Bone marrow (tissue), 2 donors: Measurements from ENCODE around the gene ADGRL3.
"Not testable (repeated sequence)": the region's sequence is repeated elsewhere in the genome, so short reads cannot be mapped to it uniquely, and the experiment has no call there.

ENCODE experiments used
- DNase-seq, 2 donors: peaks; one replicate each; lab custom pipeline; 2025; lab: John Stamatoyannopoulos, UW

ADGRL3 gene

DNA sequence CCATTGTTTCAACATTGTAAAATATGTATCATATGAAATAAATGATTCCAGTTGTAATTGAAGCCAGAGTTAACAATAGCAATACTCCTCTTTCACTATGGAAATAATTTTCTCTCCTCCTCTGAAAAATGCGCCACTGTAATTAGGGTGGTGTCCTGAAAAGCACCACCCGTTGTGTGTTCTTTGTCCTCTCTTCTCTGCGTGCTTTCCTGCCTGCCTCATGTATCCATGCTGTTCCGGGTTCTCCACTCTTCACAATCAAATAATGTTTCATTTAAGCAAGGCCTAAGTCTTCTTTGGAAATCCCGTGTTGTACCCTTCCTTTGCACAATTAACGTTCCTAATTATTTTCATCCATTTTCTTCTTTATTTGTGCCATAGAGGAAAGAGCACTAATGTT lies 293.3 kb downstream of the ADGRL3 start:
- DNase-seq: no peak

DNA sequence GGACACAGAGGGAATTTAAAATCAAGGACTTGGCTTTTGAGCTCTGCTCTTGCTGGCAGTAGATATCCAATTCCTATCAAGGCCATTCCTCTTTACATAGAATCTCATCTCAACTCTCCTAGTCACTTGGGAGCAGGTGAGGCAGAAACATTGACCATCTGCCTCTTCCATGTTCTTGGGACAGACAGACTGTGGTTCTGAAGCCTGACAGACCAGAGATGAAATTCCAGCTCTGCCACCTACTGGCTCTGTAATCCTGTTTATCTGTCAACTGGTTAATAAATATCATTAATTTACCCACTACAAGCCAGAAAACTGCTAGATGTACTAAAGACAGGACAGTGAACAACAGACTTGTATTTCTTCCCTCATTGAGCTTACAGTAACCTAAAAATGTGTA lies 300.8 kb downstream of the ADGRL3 start:
- no peak for DNase-seq

DNA sequence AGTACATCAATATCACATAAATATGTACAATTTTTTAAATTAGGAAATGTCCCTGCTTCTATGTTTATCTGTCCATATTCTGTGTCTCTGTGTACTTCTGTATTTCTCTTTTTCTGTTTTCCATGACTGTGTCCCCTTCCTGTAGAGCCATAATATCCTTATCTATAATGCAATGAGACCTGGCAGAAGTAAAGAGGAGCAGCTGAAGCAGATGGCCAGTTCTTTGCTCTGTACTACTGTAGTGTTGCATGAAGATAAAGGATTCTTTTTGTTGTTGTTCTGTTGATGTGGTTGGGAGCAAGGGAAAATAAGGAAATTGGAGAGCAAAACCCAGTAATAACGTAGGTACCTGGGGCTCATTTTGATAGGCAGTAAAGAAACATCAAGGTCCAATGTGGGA lies 301.7 kb downstream of the ADGRL3 start:
- no peak for DNase-seq

DNA sequence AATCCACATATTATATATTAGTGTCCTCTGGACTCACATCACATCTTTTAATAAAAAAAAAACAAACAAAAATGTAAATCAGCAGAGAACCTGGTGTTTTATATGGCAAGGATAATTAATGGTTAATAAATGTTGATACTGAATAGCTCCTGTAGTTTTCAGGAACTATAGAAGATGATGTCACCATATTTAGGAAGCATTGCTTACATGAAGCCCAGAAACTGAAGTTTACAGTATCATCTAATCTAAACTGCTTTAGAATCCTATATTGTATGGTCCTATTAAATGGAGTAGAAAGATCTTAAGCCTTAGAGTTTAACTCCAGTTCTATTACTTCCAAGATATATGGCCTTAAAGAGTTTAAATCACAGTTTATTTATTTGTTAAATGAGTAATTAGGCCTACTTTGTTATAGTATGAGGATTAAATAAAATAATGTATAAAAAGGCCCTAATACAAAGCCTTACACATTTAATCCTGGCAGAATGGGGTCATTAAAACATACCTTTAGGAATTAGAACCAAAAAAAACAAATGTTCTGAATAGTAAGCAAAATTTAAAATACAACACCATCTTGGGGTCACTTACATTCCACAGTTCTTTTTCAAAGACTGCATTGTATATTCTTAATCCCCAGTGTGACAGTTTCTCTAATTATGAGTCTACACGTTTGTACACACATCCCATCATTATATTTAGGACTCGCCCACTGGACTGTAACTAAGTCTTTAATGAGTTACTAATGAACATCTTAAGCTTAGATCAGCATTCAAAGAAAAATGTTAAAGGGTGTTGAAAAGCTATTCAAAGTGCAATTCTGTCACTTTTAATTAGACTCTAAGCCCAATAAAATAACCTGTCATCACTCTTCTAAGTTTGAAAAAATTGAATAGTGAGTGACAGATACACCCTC lies 305.9 kb downstream of the ADGRL3 start:
- DNase-seq: no peak

DNA sequence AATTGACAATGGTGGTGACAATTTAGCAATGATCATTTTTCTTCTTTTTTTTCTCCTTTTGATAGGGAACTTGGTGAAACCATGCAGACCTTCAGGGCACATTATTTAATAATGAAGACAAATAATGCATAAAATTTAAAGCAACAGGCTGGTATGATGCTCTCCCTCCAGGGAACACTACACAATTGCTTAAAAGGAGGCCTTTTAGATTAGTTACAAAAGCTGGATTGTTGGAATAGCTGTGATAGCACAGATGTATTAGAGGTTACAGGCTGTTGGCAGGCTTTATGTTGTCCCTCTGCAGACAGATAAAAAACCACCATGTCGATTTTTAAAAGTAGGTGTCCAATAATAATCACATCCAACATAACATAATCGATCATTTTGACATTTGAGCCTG lies 307.0 kb downstream of the ADGRL3 start:
- no peak for DNase-seq

DNA sequence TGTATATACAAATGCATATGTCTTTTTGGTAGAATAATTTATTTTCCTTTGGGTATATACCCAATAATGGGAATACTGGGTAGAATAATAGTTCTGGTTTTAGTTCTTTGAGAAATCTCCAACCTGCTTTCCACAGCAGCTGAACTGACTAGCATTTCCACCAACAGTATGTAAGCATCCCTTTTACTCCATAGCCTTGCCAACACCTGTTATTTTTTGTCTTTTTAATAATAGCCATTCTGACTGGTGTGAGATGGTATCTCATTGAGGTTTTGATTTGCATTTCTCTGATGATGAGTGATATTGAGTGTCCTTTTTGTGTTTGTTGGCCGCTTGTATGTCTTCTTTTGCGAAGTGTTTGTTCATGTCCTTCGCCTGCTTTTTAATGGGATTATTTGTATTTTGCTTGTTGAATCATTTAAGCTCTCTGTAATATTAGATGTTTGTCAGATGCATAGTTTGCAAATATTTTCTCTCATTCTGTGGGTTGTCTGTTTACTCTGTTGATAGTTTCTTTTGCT lies 309.7 kb downstream of the ADGRL3 start:
- DNase-seq: not testable (repeated sequence)

DNA sequence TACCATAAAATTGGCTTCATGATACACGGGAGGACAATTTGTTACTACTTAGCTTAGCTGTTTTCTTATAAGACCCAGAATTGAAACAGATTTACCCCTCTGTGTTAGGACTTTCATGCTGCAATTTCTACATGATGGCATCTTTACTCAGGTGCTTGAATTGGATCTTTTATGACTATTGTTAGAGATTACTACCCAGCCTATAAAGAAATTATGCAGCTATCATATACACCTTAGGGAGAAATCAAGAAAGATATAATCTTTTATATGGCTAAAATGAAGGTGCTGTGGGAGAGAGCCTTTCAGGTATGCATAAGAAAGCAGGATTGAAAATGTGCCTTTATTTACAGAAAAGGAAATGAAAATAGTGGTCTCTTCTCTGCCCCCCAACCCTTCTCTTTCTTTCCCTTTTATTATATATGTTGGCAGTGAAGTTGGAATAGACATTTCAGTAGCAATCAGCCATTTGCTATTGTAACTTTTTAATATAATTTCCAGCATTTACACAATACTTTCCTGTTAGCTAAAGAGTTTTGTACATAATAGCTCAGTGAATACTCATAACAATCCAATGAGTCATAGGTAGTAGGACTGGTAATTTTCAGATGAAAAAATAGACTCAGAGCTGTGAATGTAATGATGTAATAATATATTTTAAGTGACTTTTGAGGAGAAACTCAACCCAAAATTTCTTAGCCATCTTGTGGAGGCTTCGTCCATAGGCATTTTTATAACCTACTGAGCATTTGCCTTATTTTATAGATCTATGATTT lies 311.8 kb downstream of the ADGRL3 start:
- DNase-seq: no peak

DNA sequence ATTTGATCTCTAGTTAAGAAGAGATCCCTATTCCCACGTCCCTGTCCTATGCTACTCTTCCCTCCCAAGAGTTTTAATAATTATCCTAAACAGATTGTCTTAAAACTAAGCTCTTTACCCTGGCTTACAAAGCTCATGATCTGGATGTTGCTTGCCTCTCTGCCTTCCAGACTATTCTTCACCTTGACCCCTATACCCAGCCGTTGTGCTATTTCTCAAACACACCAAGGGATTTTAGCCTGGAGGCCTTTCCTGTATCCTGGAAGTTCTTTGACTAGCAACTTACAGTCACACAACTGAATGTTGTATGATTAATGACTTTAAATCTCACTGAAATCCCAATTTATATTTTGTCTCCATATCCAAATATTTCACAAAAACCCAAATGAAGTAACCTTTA lies 314.9 kb downstream of the ADGRL3 start:
- DNase-seq: no peak

DNA sequence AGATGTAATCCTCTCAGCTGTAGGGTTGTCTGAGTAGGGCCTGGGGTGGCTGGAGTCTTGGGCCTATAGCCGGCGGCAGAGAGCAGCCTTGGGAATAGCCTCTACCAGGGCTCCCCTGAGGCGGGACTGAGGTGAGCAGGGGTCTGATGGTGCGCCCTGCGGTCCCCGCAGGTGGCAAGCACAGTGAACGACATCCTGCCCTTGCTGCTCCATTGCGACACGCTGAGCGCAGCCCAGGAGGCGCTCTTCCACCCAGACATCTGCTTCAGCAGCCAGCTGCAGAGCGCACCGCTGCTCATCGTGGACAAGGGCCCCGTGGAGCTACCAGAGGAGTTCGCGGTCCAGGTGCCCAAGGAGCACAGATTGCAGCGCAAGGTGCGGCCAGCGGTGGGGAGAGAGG lies 317.0 kb downstream of the ADGRL3 start:
- DNase-seq: no peak

DNA sequence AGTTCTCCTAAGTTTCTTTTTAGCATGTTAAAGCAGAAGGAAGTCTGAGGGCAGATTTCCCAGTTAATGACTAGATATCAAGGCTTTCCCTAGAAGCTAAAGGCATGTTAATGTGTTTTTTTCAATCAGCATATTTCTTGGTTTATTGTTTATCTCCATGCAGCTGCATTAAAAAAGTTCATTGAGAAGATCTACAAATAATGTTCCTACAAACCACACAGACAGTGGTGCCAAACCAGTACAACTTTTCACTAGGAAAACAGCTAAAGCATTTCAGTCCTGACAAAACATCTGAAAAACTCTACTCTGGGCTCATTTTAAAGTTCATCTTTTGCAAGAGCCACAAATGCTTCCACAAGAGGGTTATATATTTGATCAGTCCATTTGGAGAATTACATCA lies 320.0 kb downstream of the ADGRL3 start:
- DNase-seq: no peak

DNA sequence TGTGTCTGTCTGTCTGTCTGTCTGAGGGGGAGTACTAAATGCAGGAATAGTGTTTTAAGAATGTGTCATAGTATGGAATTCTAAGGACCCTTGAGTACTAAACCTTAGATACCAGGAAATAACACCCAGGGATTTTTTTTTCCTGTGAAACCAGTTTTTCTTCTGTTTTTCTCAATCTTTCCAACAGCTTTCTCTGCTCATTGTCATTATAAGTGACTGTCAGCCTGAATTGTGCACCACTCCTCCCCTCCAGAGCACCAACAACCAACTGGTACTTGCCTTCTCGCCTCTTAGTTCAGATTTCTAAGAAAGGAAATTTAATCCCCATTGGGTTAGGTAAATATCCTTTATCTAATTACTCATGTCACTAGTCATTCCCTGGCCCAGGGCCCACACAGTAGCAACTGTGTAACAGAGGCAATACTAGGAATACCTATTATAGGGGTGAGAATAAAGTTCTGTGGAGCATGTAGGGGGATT lies 320.6 kb downstream of the ADGRL3 start:
- DNase-seq: no peak

DNA sequence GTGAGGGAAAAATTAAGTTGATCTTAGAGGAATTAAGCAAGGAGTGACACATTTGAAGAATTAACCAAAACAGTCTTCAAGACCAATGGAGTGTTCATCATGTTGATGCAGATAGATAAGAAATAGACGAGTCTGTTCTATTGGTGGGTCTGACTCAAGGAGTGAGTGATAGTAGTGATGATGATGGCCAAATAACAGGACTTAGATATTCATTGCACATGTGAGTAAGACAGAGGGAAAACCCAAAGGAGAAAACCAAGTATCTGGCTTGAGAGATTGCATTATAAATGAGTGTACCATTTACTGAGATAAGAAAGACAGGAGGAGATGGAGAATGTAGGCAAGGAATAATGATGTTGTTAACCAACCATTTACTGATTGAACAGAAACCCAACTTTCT lies 321.3 kb downstream of the ADGRL3 start:
- no peak for DNase-seq

DNA sequence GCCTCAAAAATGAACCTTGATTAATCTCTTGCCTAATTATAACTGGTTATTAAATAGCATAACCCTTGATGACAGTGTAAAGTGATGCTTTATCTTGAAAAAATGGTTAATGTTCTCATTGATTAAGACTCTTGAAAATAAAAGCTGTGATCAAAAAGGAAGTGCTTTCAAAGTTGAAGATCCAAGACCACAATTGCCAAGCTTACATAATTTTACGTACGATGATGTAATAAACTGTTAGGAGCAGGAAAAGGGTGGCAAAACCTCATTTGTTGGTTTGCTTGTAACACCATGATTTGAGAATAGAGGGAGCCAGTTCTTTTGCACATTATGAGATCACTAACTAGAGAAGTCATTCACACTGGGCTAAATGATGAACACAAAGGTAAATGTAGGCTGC lies 322.2 kb downstream of the ADGRL3 start:
- no peak for DNase-seq

DNA sequence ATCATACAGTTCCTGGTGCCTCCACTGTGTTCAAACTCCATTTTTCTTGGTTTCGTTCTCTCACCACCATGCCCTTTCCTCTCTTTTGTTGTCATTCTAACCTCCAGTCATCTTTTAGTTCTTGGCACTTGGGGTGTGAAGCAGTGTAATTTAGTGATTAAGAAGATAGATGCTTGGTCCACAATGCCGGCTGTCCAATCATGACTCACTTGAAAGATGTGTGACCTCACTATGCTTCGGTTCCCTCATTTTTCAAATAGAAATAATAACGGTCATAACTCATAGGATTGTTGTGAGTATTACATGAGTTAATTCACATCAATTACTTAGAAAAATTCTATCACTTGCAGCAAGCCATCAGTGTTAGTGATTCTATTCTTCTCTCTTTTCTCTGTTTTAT lies 327.8 kb downstream of the ADGRL3 start:
- DNase-seq: no peak

DNA sequence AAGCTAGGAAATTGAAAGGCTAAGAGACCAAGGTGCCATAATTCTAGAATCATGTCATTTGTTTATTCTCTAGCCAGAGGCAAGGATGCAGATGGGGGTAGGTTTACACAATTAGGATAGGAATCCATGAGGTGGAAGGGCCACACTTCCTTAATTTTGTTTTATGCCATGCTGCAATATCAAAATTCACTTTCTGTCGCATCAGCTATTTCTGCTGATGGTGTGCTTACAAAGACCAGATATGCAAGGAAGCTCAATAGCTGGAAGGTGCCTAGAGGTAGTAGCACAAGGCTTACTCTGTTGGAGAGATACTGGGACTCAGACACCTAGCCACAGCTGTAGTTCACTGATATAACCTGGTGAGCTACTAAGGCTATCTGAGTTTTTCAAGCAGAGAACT lies 328.5 kb downstream of the ADGRL3 start:
- no peak for DNase-seq

DNA sequence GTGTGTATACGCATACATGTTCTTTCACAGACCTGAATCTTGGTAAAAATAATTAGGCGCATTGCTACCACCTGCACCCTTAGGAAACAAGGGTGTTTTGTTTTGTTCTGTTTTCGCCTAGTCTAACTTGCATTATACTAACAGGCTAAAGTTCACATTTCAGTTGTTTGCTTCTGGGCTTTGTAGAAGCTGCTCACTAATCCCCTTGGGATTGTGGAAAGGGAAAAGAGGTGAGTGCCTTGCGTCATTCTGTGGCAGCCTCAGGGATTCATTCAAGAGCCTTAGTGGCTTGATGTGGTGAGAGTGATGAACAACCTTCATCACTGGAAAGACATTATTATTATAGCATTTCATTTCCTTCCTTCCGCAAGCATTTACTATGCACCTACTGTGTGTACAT lies 331.1 kb downstream of the ADGRL3 start:
- DNase-seq: no peak

DNA sequence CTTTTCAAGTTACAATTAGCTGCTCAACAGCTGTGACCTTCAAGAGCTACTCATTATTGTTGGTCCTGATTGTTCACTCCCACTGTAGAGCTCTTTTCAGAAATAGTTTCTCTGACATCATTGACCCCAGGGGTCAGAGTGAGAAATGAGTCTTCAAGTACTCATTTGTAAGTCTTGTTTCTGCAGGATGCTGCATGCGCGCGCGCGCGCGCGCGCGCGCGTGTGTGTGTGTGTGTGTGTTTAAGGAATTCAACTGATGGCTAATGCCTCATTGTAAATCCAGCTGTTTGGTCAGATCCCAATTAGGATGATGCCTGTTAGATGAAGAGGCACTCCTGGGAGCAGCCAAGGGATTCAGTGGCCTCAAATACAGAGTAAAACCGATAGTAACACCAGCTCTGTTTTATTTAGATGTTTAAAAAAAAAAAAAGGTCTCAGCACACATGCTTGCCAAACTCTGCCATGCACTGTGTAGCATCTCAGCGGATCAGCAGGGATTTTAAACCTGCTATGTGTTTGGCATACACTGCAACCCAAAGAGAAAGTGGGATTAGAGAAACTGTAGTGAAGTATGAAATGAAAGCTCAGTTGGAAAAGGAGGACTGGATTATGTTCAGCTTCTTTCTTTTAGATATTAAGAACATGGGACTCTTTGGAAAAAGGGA lies 332.3 kb downstream of the ADGRL3 start:
- DNase-seq: no peak

DNA sequence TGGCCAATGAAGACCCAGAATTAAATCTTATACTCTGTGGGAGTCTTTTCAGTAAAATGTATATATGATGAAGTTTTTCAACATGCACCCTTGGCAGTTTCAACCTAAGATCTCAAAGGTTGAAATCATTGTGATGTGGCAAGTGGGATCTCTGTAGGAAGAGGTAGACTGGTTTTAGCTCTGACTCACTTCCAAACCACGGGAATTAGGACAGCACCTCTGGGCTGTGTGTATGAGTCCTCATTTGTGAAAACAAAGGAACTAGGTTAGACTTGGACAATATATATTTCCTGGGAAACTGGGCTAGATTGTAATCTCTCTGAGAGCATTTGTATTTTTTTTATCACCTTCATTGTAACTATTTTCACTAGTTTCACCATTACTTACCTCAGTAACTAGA lies 333.0 kb downstream of the ADGRL3 start:
- no peak for DNase-seq

DNA sequence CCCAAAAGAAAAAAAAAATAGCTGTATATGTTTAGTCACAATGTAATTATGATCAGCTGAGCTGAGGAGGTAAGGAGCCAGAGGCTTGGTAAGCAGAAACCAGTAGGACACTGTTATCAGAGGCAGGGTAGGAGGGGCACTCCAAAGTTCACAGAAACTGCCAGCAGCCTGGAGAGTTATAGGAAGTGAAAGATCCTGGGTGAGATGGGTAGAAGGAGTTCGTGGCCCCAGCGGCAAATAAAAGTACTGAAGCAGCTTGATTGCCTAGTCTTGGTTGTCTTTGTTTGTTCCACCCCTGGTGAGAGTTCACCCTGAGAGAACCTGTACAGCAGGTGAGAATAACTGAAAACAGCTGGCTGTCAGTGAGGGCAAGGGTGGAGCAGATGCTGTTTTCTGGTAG lies 340.8 kb downstream of the ADGRL3 start:
- DNase-seq: no peak

DNA sequence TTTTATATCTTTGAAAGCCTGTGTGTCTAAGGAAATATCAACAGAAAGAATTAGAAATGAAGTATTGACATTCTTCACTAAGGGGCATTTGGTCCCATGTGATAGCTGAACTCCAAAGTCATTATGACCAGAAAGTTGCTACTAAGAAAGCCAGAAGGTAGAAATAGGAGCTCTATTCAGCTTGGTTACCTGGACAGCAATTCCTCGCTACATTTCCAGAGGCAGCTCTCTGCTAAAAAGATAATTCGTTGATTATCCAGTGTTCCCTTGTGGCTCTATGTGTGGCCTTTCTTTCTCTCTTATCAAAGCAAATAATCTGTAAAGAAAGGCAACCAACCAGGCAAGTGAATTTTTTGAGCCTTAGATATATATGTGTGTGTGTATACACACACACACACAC lies 341.3 kb downstream of the ADGRL3 start:
- DNase-seq: no peak

DNA sequence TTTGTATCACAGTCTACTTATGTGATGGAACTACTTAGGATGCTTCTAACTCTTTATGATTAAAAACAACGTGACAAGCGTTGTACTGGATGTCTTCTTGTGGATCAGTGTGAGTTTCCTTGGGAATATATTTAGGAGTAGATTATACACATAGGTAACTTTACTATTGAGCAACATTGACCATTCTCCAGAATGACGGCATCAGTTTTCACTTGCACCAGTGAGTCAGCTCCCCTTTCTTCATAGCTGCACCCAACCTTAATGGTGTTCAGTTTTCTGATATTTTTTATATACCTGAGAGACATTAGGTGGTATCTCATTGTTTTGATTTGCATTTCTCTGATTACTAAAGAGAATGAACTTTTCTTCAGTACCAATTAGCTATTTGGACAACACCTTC lies 343.9 kb downstream of the ADGRL3 start:
- no peak for DNase-seq

DNA sequence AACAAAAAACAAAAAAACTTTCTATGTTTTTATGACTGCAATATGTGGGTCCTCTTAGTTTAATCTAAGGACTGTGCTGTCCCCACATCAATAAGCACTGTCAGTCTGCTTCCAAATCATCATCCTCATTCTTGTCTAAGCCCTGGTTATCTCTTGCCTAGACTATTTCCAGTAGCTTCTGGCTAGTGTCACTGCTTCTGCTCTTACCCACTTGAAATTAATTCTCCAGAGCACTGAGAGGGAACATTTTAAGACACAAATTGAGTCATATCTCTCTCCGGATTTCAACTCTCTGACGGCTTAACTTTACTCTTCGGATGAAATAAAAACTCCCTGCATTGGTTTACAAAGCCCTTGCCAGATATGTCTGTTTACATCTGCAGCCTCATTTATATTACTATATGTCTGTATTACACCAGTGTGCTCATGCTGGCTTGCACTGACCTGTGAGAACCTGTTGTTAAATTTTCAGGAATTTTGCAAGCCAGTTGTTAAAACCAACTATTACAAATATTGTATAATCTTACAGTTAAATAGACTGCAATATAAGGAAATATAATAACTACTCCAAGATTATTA lies 345.9 kb downstream of the ADGRL3 start:
- no peak for DNase-seq
